Thyroid gland (tissue), 4 donors: ENCODE measurements around the gene LDB2.

ENCODE experiments used
- CTCF ChIP-seq, 6 experiments: fragments of 200-600 bp in 3 of 6; fragments of 450-650 bp in 3 of 6; sonication (generic) in 3 of 6; IDR thresholded peaks; one replicate each; pipeline ENCODE4 v1.5.1; 2016 to 2019; ENCODE audit warnings: antibody characterized with exemption in 6 of 6, mild to moderate bottlenecking in 2 of 6, inconsistent platforms in 1 of 6, moderate library complexity in 1 of 6
- POLR2A ChIP-seq, 2 donors: fragments of 450-650 bp; IDR thresholded peaks; one replicate each; pipeline ENCODE4 v1.6.1; 2017; ENCODE audit warnings: antibody characterized with exemption in 2 of 2, mild to moderate bottlenecking in 2 of 2, moderate library complexity in 1 of 2

- TF ChIP-seq CTCF (IDR thresholded peaks at IDR 0.05), result no peak
- no peak for TF ChIP-seq POLR2A (IDR thresholded peaks at IDR 0.05)
These were observed 185.2 kb downstream of the LDB2 start for GRCh38 chr4:16713271-16713670.
